NCI-H510A (cell line): Measurements from ENCODE around the gene ARHGEF19.
"Not testable (repeated sequence)": the region's sequence is repeated elsewhere in the genome, so short reads cannot be mapped to it uniquely, and the experiment has no call there.

Experiments
- DNase-seq: peaks from one replicate; lab custom pipeline; 2025; lab: John Stamatoyannopoulos, UW

ARHGEF19 gene

GRCh38 chr1:16244650-16245285 is 32.3 kb upstream of the ARHGEF19 start:
- no peak for DNase-seq

DNA sequence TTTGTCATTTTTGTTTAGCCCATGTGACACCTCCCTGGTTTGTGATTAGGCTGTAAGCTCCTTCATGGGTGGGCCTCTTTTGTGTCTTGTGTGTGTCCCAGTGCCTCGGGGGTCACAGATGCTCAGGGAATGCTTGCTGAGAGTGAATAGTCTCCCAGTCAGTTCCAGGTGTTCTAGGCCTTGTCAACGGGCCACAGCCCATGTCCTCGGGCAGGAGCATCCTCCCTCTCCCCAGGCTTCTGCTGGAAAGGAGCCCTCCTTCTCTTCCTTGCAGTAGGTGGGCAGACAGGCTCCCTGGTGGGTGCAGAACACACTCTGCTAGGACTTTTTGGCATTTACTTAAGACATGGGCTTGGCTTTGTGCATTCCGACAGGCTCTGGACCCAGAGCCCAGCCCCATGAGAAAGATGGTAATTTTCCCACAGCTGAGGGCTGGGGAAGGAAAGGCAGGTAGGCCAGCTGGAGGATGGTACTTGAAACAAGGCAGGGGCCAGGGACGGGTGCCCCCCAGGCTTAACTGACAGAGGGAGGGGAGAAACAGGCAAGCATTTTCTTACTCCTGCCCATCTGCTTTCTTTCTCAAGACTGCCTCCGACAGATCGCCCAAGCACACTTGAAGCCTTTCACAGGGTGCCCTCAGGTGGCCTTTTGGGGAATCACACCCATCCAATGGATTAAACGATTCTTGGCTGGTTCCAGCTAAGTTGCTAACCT is 31.6 kb upstream of the ARHGEF19 start:
- DNase-seq = peak; percentile 78

DNA sequence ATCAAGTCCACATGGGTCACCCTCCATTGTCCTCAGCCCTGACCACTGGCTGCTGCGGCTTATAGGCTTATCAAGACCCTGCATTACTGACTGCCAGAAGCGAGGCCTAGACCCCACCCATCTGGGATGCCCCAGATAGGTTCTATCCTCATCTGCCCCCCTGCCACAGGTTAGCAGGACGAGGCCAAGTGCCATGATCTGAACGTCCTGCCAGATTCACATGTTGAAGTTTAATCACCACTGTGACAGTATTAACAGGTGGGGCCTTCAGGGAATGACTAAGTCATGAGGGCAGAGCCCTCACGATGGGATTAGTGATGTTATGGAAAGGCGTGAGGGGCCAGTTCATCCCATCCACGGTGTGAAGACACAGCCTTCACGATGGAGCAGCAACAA is 30.8 kb upstream of the ARHGEF19 start:
- no peak for DNase-seq

GRCh38 chr1:16242556-16243214 is 30.2 kb upstream of the ARHGEF19 start:
- DNase-seq = no peak

GRCh38 chr1:16241221-16241708 is 28.8 kb upstream of the ARHGEF19 start:
- peak; percentile 14 for DNase-seq

DNA sequence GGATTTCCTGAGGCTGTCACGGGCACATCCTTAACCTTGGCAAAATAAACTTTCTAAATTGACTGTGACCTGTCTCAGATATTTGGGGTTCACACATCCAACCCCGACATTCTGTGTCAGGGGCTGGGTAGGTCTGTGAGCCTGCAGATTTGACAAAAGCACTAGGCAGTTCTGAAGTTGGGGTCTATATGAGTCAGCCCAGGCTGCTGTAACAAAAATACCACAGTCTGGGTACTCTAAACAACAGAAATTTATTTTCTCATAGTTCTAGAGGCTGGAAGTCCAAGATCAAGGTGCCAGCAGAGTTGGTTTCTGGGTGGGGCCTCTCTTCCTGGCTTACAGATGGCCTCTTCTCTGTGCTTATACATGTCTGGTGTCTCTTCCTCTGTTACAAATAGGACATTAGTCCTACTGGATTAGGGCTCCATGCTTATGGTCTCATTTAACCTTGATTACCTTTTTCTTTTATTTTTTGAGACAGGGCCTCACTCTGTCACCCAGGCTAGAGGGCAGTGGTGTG is 27.6 kb upstream of the ARHGEF19 start:
- DNase-seq = no peak

DNA sequence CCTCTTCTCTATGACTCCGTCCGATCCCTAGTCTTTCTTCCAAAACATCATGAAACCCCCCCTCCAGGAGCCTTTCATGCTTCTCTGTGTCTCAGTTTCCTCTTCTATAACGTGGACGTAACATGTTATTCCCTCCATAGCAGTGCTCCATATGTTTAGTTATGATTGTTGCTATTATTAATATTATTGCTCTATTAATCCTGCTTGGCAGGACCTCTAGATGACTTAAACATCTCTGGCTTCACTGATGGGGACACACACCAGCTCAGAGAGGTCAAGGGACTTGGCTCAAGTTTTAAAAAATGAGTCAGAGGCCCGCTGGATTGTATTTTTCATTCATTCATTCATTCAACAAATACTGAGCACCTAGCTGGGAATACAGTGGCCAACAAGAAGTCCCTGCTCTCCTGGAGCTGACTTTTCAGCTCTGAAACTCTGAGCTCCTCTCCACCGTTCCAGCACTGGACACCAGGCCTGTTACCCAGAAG is 24.9 kb upstream of the ARHGEF19 start:
- no peak for DNase-seq

DNA sequence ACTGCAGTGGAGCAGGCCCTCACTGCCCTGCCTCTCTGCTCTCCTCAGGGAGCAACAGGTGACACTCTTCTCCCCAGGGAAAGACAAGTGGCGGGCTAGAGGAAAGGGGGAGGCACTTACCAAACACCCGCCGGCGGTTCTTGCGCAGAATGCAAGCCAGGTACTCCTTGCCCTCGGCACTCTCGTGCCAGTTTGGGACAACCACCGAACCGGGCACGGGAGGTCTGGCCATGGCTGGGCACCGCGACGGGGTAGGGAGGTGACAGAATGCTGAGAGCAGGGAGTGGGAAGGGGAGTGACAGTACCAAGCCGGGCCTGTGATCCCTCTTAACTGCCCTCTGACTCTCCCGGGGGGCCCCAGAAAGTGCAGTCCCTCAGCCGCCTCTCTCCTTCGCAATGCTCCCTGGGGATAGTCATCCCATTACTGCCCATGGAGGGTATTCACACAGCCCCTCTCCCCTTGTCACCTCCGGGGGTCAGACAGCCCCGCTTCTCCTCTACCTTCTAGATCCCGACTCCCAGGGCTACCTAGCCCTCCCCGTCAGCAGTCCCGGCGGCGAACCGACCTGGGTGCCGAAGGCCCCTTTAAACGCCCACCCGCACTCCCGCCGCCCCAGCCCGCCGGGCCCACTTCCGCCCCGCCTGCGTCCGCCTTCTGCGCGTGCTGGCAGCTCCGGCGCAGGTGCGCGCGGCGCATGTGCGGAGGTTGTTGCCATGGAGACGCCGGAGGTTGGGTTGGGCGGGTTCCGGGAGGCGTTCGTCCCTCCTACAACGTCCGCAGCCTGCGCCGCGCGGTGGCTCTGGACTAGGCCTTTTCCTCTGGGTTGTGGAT is 24.3 kb upstream of the ARHGEF19 start, which contains the start of gene CPLANE2:
CPLANE2 (minus strand) TSS at position 673 of the 832 bp plus-strand sequence; CDS start at position 232, 441 bp downstream.
- DNase-seq = peak; percentile 99

- DNase-seq = peak; percentile 78
These were observed 23.6 kb upstream of the ARHGEF19 start for GRCh38 chr1:16235944-16236510.

- DNase-seq = no peak
These were observed 22.9 kb upstream of the ARHGEF19 start for GRCh38 chr1:16235347-16235746.

DNA sequence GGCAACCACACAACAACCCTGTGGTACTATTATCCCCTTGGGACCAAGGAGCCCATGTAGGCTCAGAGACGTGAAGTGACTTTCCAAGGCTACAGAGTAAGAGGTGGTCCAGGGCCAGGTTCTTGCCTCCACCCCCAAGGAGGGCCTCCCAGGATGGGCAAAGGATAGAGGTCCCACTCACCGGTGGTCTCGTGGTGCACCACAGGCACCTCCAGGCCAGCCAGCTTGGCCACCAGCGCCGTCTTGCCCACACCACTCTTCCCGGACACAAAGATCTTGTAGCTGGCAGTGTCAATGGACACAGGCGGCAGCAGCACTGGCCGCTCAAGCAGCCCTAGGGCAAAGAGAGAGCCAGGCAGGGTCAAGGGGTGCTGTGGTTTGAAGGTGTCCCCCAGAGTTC is 21.0 kb upstream of the ARHGEF19 start:
- DNase-seq = no peak

DNA sequence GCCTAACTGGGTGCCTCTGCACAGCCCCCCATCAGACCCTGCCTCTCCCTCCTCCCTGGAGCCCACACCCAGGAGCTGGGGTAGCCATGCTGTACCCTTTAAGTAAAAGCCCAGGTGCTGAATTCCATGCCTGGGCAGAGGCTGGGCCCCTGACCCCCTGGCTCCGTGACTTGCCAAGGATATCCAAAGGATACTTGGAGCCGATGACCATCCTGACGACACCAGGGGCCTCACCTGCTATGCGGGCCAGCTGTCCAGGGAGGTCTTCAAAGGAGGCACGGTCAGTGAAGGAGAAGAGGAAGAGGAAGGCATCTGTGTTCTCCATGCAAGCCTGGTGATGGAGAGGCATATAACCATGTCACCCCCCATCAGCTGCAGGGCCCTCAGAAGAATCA is 19.9 kb upstream of the ARHGEF19 start:
- no peak for DNase-seq

DNA sequence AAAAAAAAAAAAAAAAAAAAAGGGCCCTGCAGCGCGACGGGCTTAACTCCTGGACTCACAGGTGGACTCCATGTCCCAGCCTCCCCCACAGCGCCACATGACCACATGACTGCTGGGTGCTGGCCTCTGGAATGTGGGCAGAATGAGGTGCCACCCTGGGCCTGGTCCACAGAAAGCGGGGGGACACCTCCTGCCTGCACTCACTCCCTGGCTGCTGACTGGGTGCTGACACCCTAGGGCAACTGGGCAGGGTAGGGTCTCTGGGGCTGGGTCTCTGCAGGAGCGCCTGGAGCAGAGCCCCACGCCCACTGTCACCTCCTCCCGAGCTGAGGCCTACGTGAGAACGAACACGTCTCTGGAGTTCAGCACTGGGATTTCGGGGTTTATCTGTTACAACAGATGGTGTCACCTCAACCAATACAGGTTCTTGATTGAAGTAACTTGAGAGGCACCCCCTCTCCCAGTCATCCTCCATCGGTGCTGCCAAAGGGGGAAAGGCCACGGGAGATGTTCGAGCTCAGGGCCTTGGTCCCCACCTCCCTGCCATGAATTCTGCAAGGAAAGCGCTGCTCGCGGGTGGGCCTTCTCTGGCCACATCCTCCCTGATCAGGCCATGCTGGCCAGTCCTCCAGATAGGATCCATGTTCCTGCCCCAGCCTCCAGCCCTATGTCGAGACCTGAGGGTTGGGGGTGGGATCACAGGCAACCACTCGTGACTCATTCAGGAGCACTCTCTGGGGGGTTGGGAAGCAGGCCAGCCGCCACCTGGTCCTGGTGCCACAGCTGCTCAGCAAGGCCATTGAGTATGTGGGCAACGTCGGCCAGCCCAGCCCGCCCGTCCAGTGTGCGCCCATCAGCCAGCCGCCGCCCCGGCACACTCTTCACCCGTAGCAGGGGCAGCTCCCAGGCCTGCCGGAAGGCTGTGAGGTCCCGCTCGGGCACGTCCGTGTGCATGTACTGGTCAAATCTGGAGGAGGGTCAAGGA is 19.2 kb upstream of the ARHGEF19 start:
- DNase-seq = no peak

- no peak for DNase-seq
These were observed 18.3 kb upstream of the ARHGEF19 start for GRCh38 chr1:16230744-16231143.

GRCh38 chr1:16229976-16230740 is 17.7 kb upstream of the ARHGEF19 start:
- DNase-seq = no peak

DNA sequence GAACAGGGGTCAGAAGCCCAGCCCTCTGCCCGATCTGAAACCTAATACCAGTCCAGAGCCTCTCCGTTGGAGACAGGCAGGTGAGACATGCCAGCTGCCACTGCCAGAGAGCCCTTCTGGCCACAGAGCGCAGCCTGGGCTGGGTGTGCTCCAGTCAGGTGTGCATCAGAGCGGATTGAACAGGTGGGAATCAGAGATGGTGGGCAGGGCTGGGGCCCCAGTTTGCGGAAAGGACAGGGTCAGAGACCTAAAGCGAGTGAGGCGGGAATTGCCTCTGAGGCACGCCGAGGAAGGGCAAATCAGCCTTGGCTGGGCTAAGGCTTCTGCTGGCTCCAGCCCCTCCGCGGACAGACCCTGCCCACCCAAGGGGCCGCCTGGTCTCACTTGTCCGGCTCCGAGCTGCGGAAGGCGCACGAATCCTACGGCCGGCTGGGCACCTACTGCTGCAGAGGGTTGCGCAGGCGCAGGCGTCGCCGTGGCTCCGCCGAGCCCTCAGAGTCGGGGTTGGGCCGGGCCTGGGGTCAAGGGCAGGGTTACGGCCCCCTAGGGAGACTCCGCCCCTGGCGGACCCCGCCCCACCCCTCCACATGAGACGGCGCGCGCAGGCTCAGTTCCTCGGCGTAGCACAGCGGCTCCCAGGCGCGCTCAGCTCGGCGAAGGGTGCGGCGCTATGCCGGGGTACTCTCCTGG is 14.2 kb upstream of the ARHGEF19 start:
- DNase-seq = peak; percentile 95

GRCh38 chr1:16226129-16226489 is 13.7 kb upstream of the ARHGEF19 start:
- no peak for DNase-seq

GRCh38 chr1:16224472-16224871 is 12.0 kb upstream of the ARHGEF19 start:
- no peak for DNase-seq

DNA sequence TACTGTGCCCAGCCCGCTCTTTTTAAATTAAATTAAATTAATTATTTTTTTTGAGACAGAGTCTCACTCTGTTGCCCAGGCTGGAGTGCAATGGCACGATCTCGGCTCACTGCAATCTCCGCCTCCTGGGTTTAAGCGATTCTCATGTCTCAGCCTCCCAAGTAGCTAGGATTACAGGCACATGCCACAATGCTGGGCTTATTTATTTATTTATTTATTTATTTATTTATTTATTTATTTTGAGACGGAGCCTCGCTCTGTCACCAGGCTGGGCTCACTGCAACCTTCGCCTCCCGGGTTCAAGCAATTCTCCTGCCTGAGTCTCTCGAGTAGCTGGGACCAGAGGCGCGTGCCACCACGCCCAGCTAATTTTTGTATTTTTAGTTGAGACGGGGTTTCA is 10.3 kb upstream of the ARHGEF19 start:
- DNase-seq = not testable (repeated sequence)
